ENCODE measurements around the gene ZNF77.
"Not testable (repeated sequence)": the region's sequence is repeated elsewhere in the genome, so short reads cannot be mapped to it uniquely, and the experiment has no call there.

ZNF77 gene

DNA sequence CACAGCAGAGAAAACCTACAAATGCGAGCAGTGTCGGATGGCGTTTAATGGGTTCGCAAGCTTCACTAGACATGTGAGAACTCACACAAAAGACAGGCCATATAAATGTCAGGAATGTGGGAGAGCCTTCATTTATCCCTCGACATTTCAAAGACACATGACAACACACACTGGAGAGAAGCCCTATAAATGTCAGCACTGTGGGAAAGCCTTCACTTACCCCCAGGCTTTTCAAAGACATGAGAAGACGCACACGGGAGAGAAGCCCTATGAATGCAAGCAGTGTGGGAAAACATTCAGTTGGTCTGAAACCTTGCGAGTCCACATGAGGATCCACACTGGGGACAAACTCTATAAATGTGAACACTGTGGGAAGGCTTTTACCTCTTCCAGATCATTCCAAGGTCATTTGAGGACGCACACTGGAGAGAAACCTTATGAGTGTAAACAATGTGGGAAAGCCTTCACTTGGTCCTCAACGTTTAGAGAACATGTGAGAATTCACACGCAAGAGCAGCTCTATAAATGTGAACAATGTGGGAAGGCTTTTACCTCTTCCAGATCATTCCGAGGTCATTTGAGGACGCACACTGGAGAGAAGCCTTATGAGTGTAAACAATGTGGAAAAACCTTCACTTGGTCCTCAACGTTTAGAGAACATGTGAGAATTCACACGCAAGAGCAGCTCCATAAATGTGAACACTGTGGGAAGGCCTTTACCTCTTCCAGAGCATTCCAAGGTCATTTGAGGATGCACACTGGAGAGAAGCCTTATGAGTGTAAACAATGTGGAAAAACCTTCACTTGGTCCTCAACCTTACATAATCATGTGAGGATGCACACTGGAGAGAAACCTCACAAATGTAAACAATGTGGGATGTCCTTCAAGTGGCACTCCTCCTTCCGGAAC lies 27.2 kb downstream of the ZNF77 start:
- no peak for DNase-seq (ENCODE audit: low read depth in 2 of 2)

DNA sequence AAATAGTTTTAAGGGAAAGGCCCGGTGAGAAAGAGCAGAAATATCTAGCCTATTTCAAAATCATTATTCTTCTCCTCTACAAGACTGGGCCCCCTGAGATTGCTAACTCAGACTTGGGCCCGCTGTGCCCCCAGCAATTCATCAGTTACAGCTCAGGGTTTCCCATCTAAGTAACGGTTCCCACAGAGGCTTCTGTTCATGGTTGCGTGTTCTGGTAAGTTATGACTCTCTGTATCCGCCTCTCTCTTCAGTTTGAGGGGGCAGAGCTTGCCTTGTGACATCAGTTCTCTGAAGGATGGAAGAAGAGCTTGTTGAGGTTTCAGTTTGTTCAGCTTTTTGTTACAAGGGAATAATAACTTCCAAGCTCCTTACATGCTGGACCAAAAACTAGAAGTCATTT lies 32.5 kb downstream of the ZNF77 start:
- DNase-seq (ENCODE audit: low read depth in 2 of 2) = no peak

DNA sequence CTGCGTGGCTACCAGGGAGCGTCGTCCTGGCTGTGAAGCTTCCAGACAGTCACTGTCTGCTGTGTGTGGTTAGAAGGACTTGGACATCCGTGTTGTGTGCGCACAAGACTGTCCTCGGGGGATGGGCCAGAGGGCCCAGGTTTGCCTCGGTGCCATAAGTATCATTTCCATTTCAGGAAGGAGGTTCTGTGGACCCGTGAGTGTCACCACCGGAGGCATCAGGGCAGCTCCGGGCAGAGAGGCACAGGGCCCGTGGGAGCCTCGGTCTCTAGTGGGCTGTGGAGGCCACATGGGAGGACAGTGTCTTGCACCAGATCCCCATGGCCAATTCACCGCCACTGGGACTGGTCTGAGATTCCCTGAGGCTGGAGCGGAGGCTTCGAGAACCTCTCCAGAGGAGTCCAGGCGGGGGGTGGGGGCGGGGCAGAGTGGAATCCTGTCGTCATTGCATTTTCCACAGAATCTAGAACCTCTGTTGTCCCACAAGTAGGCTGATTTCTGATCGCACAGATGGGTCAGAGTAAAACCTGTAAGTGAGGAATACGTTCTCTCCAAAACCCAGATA lies 38.1 kb downstream of the ZNF77 start:
- no peak for DNase-seq (ENCODE audit: low read depth in 2 of 2)

DNA sequence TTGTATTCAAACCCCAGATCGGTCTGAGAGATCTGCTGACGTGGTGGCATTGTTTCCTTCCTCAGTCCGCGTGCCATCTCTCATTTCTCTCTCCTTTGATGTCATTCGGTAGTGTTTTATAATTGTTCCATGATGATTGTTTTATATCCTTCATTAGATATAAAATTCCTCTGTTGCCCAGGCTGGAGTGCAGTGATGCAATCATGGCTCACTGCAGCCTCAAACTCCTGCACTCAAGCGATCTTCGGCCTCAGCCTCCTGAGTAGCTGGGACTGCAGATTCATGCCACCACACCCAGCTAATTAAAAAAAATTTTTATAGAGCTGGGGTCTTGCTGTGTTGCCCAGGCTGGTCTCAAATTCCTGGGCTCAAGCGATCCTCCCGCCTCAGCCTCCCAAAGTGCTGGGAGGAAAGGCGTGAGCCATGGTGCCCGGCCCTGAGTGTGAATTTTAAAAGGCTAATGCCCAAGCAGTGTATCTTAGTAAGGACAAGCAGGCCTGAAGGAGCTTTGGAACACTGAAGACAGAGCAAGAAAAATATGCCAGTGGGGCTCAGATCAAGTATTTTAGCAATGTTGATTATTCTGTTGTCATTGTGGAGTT lies 38.8 kb downstream of the ZNF77 start:
- no peak for DNase-seq (ENCODE audit: low read depth in 2 of 2)

DNA sequence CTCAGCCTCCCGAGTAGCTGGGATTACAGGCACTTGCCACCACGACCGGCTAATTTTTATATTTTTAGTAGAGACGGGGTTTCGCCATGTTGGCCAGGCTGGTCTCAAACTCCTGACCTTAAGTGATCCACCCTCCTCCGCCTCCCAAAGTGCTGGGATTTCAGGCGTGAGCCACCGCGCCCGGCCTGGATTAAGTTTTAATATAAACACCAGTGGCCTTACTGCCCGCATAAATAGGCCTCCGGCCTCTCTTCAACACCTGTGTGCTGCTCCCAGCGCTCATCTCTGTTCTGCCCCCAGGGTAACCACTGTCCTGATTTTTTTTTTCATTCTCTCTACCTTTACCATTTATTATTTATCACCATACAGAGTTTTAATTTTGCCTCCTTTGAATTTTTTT lies 41.4 kb downstream of the ZNF77 start:
- not testable (repeated sequence) for DNase-seq (ENCODE audit: low read depth in 2 of 2)

DNA sequence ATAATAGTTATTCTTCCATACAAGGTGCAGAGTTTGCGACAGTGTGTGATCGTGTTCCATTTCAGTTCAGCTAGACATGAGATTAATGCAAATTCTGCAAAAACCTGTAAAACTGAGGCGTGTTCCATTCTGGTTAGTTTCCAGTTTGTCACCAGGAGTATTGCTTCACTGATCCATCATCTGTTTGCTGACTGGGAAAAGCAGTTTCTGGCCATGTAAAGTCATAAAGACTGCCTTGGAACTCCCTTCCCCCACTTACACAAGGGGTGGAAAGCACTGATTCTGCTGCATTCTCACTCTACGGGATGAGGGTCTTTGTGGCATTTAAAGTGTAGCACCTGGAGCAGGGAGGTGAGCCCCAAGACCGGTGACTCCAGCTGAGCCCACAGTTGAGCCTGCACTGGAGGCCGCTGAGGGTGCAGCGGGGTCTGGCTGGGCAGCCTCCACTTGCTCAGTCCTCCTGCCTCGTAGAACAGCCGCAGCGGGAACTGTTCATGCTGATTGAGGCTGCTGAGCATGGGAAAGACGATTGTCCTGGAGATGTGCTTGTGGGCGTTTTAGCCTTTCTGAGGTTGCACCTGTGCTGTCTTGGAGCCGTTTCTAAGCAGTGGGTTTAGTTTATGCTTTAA lies 42.1 kb downstream of the ZNF77 start:
- no peak for DNase-seq (ENCODE audit: low read depth in 2 of 2)

DNA sequence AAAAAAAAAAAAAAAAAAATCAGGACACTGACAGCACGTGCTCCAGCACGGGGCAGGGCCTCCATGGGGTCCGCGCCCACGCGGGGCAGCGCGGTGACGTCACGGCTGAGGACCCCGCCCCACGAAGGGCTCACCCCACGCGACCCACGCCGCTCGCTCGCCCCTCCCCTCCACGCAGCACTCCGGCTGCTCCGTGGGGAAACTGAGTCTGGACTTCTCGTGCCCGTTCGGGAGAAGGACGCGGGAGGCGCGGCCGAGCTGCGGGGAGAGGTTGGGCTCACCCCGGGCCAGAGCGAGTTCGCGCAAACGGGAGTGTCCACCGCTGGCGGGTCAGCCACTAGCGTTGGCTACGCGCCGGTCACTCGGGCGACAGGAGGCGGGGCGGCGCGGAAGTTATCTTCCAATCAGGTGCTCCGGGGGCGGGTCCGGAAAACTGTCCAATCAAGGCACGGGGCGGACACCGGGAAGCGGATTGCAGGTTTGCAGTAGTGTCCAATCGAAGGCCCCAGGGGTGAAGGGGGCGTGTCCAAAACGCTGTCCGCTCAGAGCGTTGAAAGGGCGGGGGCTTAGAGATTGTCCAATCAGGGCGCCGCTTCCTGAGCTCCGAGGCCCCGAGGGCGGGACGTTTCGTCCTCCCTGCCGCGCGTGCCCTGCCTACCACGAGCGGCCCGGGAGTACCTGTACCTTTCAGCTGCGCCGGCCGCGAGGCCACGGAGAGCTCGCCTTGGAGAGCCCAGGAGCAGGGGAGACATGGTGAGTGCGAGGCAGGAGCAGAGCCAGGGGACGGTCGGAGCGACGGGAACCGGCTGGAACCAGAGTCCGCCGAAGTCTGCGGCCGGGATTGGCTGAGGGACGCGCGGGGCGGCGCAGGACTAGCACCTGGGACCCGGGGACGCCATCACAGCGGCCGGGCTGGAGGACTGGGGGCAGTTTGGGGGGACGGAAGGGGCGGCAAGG lies 44.2 kb downstream of the ZNF77 start, which contains the start of gene ZNF57:
Gene ZNF57 (plus strand): TSS at position 633 of the 957 bp plus-strand sequence. CDS start 118 bp downstream, at position 751.
- peak; percentile 95 to 96 for DNase-seq (ENCODE audit: low read depth in 2 of 2)

DNA sequence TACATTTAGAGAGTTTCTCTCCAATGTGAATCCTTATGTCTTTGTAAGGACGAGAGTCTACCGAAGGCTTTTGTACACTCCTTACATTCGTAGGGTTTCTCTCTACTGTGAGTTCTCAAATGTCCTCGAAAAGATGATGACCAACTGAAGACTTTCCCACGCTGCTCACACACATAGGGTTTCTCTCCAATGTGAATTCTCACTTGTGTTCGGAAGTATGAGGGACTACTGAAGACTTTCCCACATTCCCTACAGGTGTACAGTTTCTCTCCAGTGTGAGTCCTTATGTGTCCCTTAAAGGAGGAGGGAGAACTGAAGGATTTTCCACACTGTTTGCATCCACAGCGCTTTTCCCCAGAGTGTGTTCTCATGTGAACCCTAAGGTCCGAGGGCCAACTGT lies 48.1 kb downstream of the ZNF77 start:
- no peak for DNase-seq (ENCODE audit: low read depth in 2 of 2)

DNA sequence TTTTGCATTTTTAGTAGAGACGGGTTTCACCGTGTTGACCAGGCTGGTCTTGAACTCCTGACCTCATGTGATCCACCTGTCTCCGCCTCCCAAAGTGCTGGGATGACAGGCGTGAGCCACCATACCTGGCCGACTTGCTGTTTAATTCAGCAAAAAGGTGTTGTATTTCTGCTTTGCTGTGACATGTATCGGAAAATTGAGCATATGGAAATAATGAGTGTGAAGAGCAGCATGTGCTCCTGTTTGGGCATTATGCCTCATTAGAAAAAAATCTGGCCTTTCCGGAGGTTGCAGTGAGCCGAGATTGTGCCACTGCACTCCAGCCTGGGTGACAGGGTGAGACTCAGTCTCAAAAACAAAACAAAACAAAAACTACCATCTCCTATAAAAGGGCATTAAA lies 54.2 kb downstream of the ZNF77 start:
- DNase-seq (ENCODE audit: low read depth in 2 of 2) = not testable (repeated sequence)

DNA sequence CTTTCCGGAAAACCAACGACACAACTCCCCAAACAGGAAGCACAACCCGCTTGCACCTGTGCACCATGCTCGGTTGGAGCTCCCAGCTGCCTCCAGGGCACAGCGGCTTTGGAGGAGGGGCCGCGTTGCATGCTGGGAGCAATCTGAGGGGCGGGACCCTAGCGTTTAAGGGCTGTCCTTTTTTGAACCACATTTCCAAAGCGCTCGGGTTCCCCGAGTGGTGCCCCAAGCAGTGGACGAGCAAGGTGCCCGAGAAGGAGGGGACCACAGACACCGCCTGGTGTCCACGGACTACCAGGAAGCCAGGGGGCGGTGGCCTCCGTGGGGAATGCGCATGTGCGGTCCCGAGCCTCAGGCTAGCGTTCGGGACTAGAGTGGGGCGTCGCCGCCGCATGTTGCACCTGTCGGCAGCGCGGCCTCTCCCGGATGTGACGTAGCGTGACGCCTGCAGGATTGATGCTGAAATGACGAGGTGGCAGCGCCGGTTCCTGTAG lies 56.0 kb downstream of the ZNF77 start:
- peak in 1 of 2 donors; percentile 47 for DNase-seq (ENCODE audit: low read depth in 2 of 2)

DNA sequence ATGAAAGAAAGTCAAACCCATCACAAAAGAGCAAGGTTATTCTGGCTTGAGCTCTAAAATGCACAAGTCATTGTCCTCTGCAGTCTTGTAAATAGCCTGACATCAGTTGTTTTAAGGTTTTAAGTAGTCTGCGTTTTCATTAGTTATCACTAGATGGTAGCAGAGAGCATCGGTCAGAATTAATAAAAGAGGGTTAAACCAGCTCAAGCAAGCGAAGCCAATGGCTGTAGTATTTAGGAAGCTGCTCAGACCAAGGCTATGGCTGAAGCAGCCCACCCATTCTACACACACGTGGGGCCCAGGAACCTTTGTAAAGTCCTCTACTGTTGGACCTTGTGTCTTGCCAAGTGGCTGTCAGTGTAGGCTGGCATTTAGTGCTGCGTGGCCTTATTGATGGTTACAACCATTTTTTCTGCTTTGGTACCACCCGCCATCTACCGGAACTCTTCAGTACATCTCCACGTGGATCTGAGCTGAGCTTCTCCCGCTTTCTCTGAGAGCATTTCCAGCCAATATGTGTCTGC lies 57.3 kb downstream of the ZNF77 start:
- DNase-seq (ENCODE audit: low read depth in 2 of 2) = no peak

DNA sequence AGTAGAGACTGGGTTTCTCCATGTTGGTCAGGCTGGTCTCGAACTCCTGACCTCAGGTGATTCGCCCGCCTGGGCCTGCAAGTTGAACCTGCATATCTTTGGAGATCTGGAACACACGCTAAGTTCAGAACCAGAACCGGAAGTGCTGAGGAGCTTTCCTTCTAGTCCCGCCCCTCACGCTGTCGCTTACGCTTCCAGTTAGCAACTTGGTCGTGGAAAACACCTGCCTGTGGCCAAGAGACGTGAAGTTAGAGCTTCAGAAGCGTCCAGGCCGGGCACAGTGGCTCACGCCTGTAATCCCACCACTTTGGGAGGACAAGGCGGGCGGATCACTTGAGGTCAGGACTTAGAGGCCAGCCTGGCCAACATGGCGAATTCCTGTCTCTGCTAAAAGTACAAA lies 59.0 kb downstream of the ZNF77 start:
- DNase-seq (ENCODE audit: low read depth in 2 of 2) = no peak

DNA sequence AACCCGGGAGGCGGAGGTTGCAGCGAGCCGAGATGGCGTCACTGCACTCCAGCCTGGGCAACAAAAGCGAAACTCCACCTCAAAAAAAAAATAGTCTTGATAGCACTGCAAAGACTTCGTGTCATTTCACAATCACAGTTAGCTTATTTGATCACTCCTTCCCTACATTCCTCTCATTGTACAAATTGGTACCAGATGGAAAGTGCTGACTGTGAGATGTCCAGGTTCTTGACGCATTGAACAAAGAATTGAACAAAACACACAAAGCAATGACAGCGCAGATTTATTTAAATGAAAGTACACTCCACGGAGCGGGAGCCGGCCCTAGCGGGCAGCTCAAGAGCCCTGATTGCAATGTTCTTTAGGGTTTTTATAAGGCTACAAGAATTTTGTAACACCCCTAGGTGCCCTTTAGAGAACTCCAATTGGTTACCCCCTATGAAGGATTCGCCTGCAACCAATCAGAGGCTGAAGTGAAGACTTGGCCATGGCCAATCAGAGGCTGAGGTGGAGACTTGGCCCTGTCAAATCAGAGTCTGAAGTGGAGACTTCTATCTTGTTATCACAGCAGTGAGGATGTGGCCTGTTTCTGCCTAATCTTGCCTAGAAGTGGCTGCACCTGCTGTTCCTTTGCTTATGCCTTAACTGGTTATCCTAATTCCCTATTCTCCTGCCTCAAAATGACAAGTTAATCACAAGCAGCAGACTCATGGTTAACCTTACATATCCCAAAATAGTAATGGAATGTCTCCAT lies 60.9 kb downstream of the ZNF77 start:
- DNase-seq (ENCODE audit: low read depth in 2 of 2) = no peak
